OCI-LY1 (cell line): ENCODE data around the gene CHCHD5.
"Not testable (repeated sequence)": the region's sequence is repeated elsewhere in the genome, so short reads cannot be mapped to it uniquely, and the experiment has no call there.

Experiments used
- CTCF ChIP-seq: fragments of 200-600 bp; sonication (generic), shearing (Covaris generic); IDR thresholded peaks from 2 replicates; pipeline ENCODE4 v1.5.1; 2017; ENCODE audit warnings: mild to moderate bottlenecking, antibody characterized with exemption, low read length, moderate library complexity, mixed read lengths
- EZH2 ChIP-seq: fragments of 200-600 bp; sonication (generic), shearing (Covaris generic); IDR thresholded peaks from 2 replicates; pipeline ENCODE4 v1.8.0; 2017; ENCODE audit warnings: borderline replicate concordance, mixed run types, mild to moderate bottlenecking, antibody characterized with exemption, low read length, moderate library complexity, mixed read lengths

GRCh38 chr2:112612283-112612682 is 27.9 kb downstream of the CHCHD5 start:
- TF ChIP-seq CTCF, EZH2: not testable (repeated sequence)
